ENCODE measurements around the gene ATP8B4.

DNA sequence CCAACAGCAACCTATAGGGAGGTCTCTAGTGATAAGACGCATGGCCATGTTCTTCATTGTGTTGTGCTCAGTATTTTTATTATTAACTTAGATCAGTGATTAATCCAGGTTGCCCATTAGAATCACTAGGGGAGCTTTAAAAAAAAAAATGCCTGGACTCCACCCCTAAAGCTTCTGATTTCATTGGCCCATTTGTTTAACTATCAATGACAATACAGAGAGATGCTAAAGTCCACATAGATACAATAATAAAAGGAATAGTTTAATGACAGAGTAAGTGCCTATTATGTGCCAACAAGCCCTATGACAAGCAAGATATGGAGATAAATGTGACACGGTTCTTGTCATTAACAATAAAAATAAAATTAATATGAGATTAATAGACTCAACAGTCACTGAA, 55.8 kb downstream of the ATP8B4 start:
- no peak for TF ChIP-seq YY1 (IDR thresholded peaks at IDR 0.05; ENCODE audit: low read depth)
- TF ChIP-seq TAF1 (IDR thresholded peaks at IDR 0.05; ENCODE audit: low read depth): no peak
- TF ChIP-seq, protein P1, sequence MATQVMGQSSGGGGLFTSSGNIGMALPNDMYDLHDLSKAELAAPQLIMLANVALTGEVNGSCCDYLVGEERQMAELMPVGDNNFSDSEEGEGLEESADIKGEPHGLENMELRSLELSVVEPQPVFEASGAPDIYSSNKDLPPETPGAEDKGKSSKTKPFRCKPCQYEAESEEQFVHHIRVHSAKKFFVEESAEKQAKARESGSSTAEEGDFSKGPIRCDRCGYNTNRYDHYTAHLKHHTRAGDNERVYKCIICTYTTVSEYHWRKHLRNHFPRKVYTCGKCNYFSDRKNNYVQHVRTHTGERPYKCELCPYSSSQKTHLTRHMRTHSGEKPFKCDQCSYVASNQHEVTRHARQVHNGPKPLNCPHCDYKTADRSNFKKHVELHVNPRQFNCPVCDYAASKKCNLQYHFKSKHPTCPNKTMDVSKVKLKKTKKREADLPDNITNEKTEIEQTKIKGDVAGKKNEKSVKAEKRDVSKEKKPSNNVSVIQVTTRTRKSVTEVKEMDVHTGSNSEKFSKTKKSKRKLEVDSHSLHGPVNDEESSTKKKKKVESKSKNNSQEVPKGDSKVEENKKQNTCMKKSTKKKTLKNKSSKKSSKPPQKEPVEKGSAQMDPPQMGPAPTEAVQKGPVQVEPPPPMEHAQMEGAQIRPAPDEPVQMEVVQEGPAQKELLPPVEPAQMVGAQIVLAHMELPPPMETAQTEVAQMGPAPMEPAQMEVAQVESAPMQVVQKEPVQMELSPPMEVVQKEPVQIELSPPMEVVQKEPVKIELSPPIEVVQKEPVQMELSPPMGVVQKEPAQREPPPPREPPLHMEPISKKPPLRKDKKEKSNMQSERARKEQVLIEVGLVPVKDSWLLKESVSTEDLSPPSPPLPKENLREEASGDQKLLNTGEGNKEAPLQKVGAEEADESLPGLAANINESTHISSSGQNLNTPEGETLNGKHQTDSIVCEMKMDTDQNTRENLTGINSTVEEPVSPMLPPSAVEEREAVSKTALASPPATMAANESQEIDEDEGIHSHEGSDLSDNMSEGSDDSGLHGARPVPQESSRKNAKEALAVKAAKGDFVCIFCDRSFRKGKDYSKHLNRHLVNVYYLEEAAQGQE (IDR thresholded peaks at IDR 0.05; ENCODE audit: low read depth): no peak
- no peak for TF ChIP-seq CREB1 (IDR thresholded peaks at IDR 0.05; ENCODE audit: low read depth)
- TF ChIP-seq TCF12 (IDR thresholded peaks at IDR 0.05; ENCODE audit: low read depth): no peak
- TF ChIP-seq EP300 (IDR thresholded peaks at IDR 0.05; ENCODE audit: borderline replicate concordance): no peak
- TF ChIP-seq FOXM1 (IDR thresholded peaks at IDR 0.05; ENCODE audit: borderline replicate concordance, low read depth): no peak
- TF ChIP-seq CEBPB (IDR thresholded peaks at IDR 0.05): no peak
- TF ChIP-seq, protein P2, sequence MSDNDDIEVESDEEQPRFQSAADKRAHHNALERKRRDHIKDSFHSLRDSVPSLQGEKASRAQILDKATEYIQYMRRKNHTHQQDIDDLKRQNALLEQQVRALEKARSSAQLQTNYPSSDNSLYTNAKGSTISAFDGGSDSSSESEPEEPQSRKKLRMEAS (IDR thresholded peaks at IDR 0.05): no peak

Measured in Ishikawa (cell line).